Germinal center (tissue), 1 donor: ENCODE results near the gene CPVL.

Source experiments
- DNase-seq: peaks from one replicate; pipeline ENCODE4 v3.0.0; 2012; ENCODE audit warnings: mixed read lengths, low spot score

Gene CPVL

GRCh38 chr7:29156907-29157452 lies 10.6 kb upstream of the CPVL start:
- no peak for DNase-seq

GRCh38 chr7:29154076-29154475 lies 7.7 kb upstream of the CPVL start:
- no peak for DNase-seq

DNA sequence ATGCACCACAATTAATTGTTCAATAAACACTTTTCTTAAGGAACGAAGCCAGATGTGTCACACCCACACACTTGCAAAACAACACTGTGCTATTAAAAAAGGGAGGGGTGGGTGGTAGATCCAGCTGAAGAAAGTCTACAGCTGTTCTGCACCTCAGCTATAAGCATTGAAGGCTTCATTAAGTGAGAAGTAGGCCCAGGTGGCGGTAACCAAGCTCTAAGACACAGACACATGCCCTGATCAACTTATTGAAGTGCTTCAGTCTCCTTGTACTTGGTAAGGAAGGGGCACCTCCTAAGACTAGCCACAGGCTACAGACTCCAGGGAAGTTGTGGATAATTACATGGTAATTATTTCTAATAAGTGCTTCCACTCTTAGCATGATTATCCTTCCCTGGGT lies 4.5 kb upstream of the CPVL start:
- no peak for DNase-seq

GRCh38 chr7:29149036-29149435 lies 2.7 kb upstream of the CPVL start:
- no peak for DNase-seq

GRCh38 chr7:29147821-29148220 lies 1.5 kb upstream of the CPVL start:
- DNase-seq, result no peak

DNA sequence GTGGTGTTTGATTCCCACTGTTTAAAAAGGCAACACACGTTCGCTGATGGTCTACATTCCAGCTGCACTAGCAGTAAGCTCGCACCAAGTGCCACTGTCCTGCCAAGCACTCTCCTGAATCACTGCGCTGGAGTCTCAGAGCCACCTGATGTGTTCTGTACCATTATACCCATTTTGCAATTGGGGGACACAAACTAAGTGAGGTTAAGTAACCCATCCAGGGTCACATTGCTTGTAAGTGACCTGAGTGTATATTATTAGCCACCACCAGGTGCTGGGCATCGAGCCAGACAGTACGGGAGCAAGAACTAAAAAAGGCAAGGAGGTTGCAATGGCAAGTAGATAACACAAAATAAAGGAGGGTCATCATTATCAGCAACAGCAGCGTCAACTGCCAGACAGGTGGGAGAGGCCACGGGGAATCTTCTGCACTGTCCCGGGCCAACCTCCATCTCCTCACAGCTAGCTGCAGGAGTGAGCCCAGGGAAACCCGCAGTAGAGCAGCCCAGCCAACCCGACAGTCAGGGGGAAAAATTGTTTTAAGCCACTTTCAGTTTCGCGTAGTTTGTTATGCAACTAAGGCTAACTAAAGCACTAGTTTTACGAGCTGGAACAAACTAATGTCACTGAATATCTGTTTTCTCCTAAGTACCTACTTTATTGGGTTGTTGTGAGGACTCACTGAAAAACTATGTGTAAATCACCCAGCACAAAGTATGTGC lies 712 bp upstream of the CPVL start:
- DNase-seq, result no peak

DNA sequence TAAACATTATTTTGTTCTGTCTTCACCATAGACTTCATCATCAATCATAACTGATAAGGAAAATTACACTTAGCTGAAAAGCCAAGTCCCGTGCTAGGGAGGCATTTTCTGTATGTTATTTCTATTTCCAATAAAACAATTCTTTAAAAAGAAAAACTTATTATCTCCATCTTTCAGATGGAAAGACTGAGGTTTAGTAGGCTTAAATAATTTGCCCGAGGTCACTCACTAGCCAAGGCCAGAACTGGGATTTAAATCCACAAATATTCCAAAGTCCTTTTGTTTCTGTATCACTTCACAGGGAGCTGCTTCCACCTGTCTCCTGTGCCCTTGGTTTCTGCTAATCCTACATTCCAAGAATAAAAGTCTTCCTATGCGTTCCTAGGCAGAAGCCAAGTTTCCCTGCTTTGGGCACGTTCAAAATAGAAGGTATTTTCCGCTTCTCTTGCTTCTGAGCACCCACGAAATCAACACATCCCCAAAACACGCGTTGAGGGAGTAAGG lies 732 bp downstream of the CPVL start:
- DNase-seq, result no peak

DNA sequence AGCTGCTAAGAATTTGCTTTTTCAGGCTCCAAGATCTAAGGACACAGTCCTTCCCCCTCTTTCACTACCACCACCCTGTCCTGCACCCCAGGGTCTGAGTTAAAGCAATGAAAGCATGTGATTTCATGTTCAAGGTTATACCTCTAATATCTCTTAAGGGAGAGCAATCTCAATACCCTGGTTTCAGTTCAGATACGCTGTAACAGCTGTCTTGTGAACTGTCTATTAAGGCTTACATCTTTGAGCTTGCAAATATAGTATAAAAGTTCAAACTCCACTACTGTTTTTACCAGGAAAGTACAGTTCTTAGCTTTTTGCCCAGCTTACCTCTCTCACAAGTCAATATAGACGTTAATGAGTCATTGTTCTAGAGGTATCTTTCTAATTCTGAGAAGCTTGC lies 2.6 kb downstream of the CPVL start:
- no peak for DNase-seq

DNA sequence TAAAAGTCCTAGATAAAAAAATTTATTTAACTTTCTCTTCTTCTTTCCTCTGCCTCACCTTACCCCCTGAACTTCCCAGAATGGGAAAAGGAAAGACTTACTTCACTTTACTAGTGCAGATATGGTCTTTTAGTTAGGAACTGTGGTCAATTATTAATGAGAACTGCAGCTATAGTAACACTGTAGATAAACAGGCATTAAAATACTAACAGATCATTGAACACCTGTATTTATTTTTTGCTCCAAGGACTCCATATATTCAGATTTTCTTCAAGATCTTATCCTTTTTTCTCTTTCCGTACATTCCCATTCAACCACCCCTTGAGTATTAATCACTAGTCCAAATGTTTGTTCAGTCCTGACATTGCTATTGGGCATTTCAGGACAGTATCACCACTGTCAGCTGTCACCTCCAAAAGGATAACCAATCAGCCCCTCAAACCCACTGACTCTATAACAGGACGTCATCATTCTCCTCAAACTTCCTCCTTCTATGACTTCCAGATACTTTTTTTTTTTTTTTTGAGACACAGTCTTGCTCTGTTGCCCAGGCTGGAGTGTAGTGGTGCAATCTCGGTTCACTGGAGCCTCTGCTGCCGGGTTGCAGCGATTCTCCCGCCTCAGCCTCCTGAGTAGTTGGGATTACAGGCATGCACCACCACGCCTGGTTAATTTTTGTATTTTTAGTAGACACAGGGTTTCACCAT lies 4.2 kb downstream of the CPVL start:
- no peak for DNase-seq

- DNase-seq, result no peak
These were observed 5.4 kb downstream of the CPVL start for GRCh38 chr7:29140873-29141468.

GRCh38 chr7:29139796-29140195 lies 6.5 kb downstream of the CPVL start:
- no peak for DNase-seq

DNA sequence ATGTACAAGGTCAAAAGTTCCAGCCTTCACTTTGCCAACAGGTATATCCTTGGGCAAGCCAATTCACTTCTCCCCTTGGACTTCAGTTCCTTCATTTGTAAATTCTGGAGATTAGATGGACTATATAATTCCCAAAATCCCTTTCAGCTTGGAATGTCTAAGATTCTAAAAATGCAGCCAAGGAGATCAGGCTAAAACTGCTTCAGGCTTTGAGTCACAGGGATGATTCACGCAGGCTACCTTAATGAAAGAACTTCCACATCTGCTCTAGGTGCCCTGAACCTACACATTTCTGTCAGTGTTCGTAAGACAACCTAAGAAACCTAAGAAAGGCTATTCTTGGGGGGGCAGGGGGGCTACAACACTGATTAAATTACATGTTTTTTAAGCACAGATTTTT lies 7.1 kb downstream of the CPVL start:
- no peak for DNase-seq

DNA sequence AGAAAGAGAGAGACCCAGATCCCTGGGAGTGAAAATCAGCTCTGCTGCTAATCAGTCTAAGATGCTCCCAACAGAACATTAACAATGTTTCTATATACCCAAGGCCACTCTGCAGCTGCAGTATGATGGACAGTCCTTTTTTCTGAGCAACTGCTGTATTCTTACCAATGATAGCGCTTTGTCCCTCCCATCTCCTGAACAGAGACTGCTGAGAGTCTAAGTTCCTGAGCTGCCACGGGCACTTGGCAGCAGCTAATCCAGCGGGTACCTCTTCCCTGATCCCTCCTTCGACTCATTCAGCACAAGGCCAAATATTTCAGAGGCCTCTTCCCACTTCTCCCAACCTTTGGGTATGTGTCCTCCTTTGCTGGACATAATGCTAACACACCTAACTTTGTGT lies 7.7 kb downstream of the CPVL start:
- no peak for DNase-seq

GRCh38 chr7:29135846-29136245 lies 10.5 kb downstream of the CPVL start:
- peak; percentile 16 for DNase-seq

GRCh38 chr7:29132980-29133379 lies 13.4 kb downstream of the CPVL start:
- DNase-seq, result no peak

GRCh38 chr7:29131678-29132077 lies 14.7 kb downstream of the CPVL start:
- DNase-seq, result no peak

DNA sequence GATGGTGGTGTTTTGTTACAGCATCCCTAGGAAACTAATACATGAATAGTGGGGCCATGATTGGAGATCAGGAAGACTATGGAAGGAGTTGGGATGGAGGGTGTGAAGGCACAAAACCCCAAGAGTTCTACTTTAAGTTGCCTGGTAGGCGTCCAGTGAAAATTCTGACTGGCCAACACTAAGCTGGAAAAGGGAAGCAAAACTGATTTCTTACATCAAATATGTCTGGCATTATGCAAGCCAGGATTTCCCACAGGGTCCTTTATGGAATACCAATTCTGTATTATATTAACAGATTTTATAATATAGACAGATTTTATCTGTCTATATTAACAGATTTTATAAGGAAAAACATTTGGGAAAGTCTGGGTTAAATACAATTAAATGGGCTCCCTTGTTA lies 16.2 kb downstream of the CPVL start:
- no peak for DNase-seq

DNA sequence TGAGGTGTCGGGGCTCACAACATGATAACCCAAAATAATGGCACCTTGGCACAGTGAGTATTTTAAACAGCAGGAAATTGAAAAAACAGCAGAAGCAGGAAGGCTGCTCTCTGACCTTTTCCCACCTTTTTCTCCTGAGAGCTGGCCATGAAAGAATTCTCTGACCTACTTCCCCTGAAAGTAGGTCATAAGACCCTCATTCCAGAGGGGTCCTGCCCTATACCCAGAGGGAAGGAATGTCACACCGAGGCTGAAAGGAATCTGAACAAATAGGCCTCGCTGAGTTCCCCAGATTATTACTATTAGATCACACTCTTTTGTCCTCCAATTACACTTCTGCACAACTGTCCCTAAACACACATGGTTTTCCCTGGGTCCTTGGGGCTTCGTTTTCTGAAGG lies 18.8 kb downstream of the CPVL start:
- no peak for DNase-seq

- no peak for DNase-seq
These were observed 19.5 kb downstream of the CPVL start for GRCh38 chr7:29126804-29127203.

DNA sequence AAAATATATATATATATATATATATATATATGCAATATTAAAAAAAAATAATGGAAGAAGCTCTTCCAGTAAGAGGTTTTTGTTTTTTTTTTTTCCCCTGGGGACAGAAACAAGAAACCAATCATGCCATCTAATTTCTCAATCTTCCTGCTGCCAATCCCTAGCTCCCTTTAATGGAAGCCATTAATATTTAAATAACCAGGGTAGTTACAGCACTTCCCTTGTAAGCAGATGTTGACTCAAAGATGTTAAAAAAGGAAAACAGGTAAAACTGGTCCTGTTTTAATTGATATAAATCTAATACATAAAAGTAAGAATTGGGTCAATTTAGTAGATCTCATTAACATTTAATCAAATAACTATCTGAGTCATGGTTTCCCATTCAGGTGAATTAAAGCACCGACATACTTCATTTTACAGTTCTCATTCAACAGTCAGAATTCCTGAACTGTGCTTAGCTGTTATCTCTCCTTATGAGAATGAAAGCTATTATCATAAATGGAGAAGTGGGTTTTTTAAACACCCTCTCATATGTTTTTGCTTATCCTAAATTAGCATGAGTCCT lies 22.6 kb downstream of the CPVL start:
- no peak for DNase-seq

- no peak for DNase-seq
These were observed 23.6 kb downstream of the CPVL start for GRCh38 chr7:29122759-29123158.

- DNase-seq, result no peak
These were observed 24.3 kb downstream of the CPVL start for GRCh38 chr7:29122081-29122480.

- DNase-seq, result no peak
These were observed 25.4 kb downstream of the CPVL start for GRCh38 chr7:29120955-29121354.
